Left ventricle myocardium inferior (tissue), 1 donor: ENCODE results near the gene CNNM3. TPM values are rescaled to one million over a fixed set of nuclear protein-coding genes. Genes with fewer than 3 reads are reported as not detected.
A peak's percentile ranks its signal among the peaks of the same experiment; 100 is the strongest.

Source experiments
- DNase-seq: peaks from one replicate; pipeline ENCODE4 v3.0.0-alpha.2; 2020
- H3K27ac ChIP-seq: fragments of 200-600 bp; replicated peaks from 2 replicates; pipeline ENCODE4 v1.8.0; 2021
- H3K27me3 ChIP-seq: fragments of 200-600 bp; 2 replicates; pipeline ENCODE4 v1.8.0; 2021; ENCODE audit warnings: low read depth
- H3K36me3 ChIP-seq: fragments of 200-600 bp; 2 replicates; pipeline ENCODE4 v1.8.0; 2021
- H3K4me1 ChIP-seq: fragments of 200-600 bp; 2 replicates; pipeline ENCODE4 v1.8.0; 2021
- H3K4me3 ChIP-seq: fragments of 200-600 bp; 2 replicates; pipeline ENCODE4 v1.8.0; 2021; ENCODE audit warnings: mild to moderate bottlenecking, moderate library complexity
- H3K9me3 ChIP-seq: fragments of 200-600 bp; replicated peaks from 2 replicates; pipeline ENCODE4 v1.8.0; 2021
- CTCF ChIP-seq: fragments of 200-600 bp; IDR thresholded peaks from 2 replicates; pipeline ENCODE4 v1.8.0; 2021; ENCODE audit warnings: antibody characterized with exemption, mild to moderate bottlenecking, borderline replicate concordance
- intact Hi-C: fragments of 100-400 bp; cut with micrococcal nuclease; formaldehyde crosslinking; loops from one replicate; pipeline ENCODE4 v1.11.0; 2022
- total RNA-seq: library from RNA; stranded (reverse); fragmentation: NEBNext Ultra II Directional; extraction: Animal tissue kit (Norgen Biotek cat#: 25700); gene quantifications from one replicate; pipeline ENCODE4 v1.2.1, GENCODE V29; 2021
- donor health status: DM: no; HTN: yes; CAD: no; lungs with severe emphysema.

CNNM3 gene
- total RNA-seq, 1 donor from 2014 or later: 11.1 TPM

DNA sequence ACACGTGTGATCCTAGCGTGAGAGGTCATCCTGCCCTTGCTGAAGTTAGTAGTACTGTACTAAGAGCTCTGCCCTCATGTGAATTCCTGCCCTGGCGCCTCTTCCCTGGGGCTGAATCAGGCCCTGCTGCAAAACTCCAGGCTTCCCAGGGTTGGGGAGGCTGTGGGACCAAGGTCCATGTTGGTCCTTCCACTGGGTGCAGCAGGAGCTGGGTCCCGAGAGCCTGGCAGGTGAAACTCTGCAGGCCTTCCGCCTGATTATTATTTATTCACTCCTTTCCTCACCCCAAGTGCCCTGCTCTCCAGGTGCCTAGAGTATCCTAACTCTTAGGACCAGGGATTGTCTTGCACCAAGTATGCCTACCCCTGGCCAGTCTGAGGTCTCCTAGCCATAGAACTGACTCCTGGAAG, 5.3 kb upstream of the CNNM3 start:
- peak overlapping the region; percentile 68 for H3K27ac ChIP-seq
- DNase-seq: no peak
- TF ChIP-seq CTCF: no peak
- H3K9me3 ChIP-seq: no peaks in the 10 kb centered on the region
- H3K27me3 ChIP-seq: no peaks in the 10 kb centered on the region
- H3K36me3 ChIP-seq: peaks cover 14% of the 10 kb centered on the region
- H3K4me1 ChIP-seq: peaks cover 67% of the 10 kb centered on the region
- intact Hi-C loops: no loop called here
- H3K4me3 ChIP-seq: no peak overlapping the region

DNA sequence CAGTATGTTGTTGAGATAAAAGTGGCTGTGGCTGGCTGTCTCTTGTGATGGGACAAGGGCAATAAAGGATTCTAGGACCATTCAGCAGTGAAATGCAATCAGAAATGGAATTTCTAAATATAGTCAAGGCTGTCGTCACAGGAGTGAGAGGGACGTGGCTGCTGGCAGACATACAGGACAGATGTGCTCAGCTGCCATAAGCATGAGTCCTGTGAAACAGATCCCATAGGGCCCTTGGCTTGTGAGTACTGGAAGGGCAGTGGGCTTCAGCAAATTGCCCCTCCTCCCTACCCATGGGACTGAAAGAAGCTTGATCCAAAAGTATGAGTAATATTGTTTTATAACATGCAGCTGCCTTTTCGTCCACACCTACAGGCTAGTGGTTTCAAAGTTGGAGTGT, 4.2 kb upstream of the CNNM3 start:
- intact Hi-C loops: no loop called here
- Histone ChIP-seq H3K27ac (peak overlapping the region; percentile 68), H3K4me3 (no peak overlapping the region), H3K27me3 (no peaks in the 10 kb centered on the region), H3K4me1 (peaks cover 67% of the 10 kb centered on the region), H3K9me3 (no peaks in the 10 kb centered on the region), H3K36me3 (peaks cover 14% of the 10 kb centered on the region)
- no peak for TF ChIP-seq CTCF
- DNase-seq: peak; percentile 81

GRCh38 chr2:96813656-96814055, 2.4 kb upstream of the CNNM3 start:
- Histone ChIP-seq H3K27ac (no peak overlapping the region), H3K4me1 (peaks cover 76% of the 10 kb centered on the region)
- intact Hi-C loops: no loop called here

DNA sequence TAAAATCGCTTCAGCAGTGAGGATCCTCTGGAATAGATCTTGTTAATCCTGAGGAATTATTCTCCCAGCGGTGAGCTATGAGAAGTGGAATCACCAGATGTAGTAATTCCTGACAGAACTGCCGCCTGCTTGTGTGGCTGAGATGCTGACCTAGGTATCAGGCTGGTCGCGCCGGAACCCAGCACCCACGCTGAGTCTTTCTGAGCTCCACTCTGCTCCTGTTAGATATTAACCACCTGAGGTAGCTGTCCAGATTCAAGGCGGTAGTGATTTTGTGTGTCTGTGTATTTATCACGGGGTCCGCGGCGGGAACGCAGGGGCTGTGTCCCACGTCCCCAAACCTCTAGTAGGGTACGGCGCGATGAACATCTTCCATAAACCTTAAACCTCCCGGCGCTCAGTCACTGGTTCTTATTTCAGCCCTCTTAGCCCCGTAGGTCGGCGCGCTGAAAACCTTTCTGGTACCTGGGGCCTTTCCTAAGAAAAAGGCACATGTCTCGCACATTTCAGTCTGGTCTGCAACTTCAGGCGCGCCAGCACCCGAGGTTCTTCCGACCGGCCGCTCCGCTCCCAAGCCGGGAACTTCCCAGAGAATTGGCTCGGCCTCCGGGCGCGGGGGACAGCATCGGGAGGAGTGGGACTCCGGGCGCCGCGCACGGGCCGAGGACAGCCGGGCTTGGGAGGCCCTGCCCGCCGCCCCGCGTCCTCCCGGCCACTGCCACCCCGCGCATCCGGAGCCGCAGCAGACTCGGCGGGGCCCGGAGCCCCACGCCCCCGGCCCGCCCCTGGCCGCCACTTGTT, 542 bp upstream of the CNNM3 start:
- Histone ChIP-seq H3K27me3 (no peaks in the 10 kb centered on the region), H3K36me3 (peaks cover 2% of the 10 kb centered on the region), H3K27ac (peak overlapping the region; percentile 100), H3K4me1 (peaks cover 76% of the 10 kb centered on the region), H3K4me3 (peak overlapping the region; percentile 90), H3K9me3 (no peaks in the 10 kb centered on the region)
- no peak for TF ChIP-seq CTCF
- DNase-seq: no peak
- intact Hi-C loops: no loop called here

More at GRCh38 chr2:96813656-96814055, 2.4 kb upstream of the CNNM3 start:
- no peaks in the 10 kb centered on the region for H3K27me3 ChIP-seq
- H3K36me3 ChIP-seq: peaks cover 13% of the 10 kb centered on the region
- no peak for TF ChIP-seq CTCF
- no peaks in the 10 kb centered on the region for H3K9me3 ChIP-seq
- no peak overlapping the region for H3K4me3 ChIP-seq
- DNase-seq: no peak

DNA sequence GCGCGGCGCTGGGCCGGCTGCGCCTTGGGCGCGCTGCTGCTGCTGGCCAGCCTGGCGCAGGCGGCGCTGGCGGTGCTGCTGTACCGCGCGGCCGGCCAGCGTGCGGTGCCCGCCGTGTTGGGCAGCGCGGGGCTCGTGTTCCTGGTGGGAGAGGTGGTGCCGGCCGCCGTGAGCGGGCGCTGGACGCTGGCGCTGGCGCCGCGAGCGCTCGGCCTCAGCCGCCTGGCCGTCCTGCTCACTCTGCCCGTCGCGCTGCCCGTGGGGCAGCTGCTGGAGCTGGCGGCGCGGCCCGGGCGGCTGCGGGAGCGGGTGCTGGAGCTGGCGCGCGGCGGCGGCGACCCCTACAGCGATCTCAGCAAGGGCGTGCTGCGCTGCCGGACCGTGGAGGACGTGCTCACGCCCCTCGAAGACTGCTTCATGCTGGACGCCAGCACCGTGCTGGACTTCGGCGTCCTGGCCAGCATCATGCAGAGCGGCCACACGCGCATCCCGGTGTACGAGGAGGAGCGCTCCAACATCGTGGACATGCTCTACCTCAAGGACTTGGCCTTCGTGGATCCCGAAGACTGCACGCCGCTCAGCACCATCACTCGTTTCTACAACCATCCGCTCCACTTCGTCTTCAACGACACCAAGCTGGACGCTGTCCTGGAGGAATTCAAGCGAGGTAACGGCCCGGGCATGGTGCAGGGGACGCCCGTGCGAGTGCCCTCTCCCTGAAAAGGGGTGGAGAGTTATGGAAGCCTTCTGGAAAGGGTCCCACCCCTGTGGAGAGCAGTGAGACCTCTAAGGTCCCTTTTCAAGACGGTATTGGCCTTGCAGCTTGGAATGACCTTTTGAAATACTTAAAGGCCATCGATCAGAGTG, 1.0 kb downstream of the CNNM3 start:
- H3K4me1 ChIP-seq: peaks cover 76% of the 10 kb centered on the region
- H3K9me3 ChIP-seq: no peaks in the 10 kb centered on the region
- intact Hi-C loops: no loop called here
- no peaks in the 10 kb centered on the region for H3K27me3 ChIP-seq
- DNase-seq: no peak
- peak overlapping the region; percentile 90 for H3K4me3 ChIP-seq
- peaks cover 4% of the 10 kb centered on the region for H3K36me3 ChIP-seq
- H3K27ac ChIP-seq: peak overlapping the region; percentile 100
- no peak for TF ChIP-seq CTCF
